Measurements from ENCODE around the gene GRK4.
"Not testable (repeated sequence)": the region's sequence is repeated elsewhere in the genome, so short reads cannot be mapped to it uniquely, and the experiment has no call there.

Gene GRK4

GRCh38 chr4:2963175-2963965 is at the start of gene GRK4, which contains the start of gene NOP14:
Gene GRK4, plus strand, starts transcription at chr4:2963571. Its CDS starts 500 bp downstream, at chr4:2964071.
Gene NOP14, minus strand, starts transcription at chr4:2963406. Its CDS starts 87 bp downstream, at chr4:2963319.
- in situ Hi-C loops (cut with HindIII; ENCODE audit: low pct_ligation_motif_present, low pct_unique_long_range_greater_than_20kb, low sequenced_read_pairs): no loop called here
- DNase-seq: peak; percentile 97

- in situ Hi-C loops (cut with HindIII; ENCODE audit: low pct_ligation_motif_present, low pct_unique_long_range_greater_than_20kb, low sequenced_read_pairs): no loop called here
- DNase-seq: no peak
Measured at GRCh38 chr4:2914256-2915126, 48.9 kb upstream of the GRK4 start.

GRCh38 chr4:2915789-2916188 is 47.6 kb upstream of the GRK4 start:
- DNase-seq: no peak
- in situ Hi-C loops (cut with HindIII; ENCODE audit: low pct_ligation_motif_present, low pct_unique_long_range_greater_than_20kb, low sequenced_read_pairs): no loop called here

- DNase-seq; in situ Hi-C loops (cut with HindIII; ENCODE audit: low pct_ligation_motif_present, low pct_unique_long_range_greater_than_20kb, low sequenced_read_pairs): not testable (repeated sequence)
Measured at GRCh38 chr4:2916696-2917095, 46.7 kb upstream of the GRK4 start.

GRCh38 chr4:2918300-2918699 is 45.1 kb upstream of the GRK4 start:
- in situ Hi-C loops (cut with HindIII; ENCODE audit: low pct_ligation_motif_present, low pct_unique_long_range_greater_than_20kb, low sequenced_read_pairs): not testable (repeated sequence)

GRCh38 chr4:2918714-2919113 is 44.7 kb upstream of the GRK4 start:
- in situ Hi-C loops (cut with HindIII; ENCODE audit: low pct_ligation_motif_present, low pct_unique_long_range_greater_than_20kb, low sequenced_read_pairs); DNase-seq: not testable (repeated sequence)

More at GRCh38 chr4:2918300-2918699, 45.1 kb upstream of the GRK4 start:
- DNase-seq: not testable (repeated sequence)

GRCh38 chr4:2922453-2923101 is 40.8 kb upstream of the GRK4 start:
- DNase-seq; in situ Hi-C loops (cut with HindIII; ENCODE audit: low pct_ligation_motif_present, low pct_unique_long_range_greater_than_20kb, low sequenced_read_pairs): not testable (repeated sequence)

GRCh38 chr4:2923141-2923551 is 40.2 kb upstream of the GRK4 start:
- DNase-seq: no peak

GRCh38 chr4:2923668-2924173 is 39.6 kb upstream of the GRK4 start:
- in situ Hi-C loops (cut with HindIII; ENCODE audit: low pct_ligation_motif_present, low pct_unique_long_range_greater_than_20kb, low sequenced_read_pairs): no loop called here
- DNase-seq: no peak

More at GRCh38 chr4:2923141-2923551, 40.2 kb upstream of the GRK4 start:
- in situ Hi-C loops (cut with HindIII; ENCODE audit: low pct_ligation_motif_present, low pct_unique_long_range_greater_than_20kb, low sequenced_read_pairs): no loop called here

GRCh38 chr4:2924286-2924685 is 39.1 kb upstream of the GRK4 start:
- no peak for DNase-seq
- in situ Hi-C loops (cut with HindIII; ENCODE audit: low pct_ligation_motif_present, low pct_unique_long_range_greater_than_20kb, low sequenced_read_pairs): no loop called here

GRCh38 chr4:2924765-2925301 is 38.5 kb upstream of the GRK4 start:
- in situ Hi-C loops (cut with HindIII; ENCODE audit: low pct_ligation_motif_present, low pct_unique_long_range_greater_than_20kb, low sequenced_read_pairs): no loop called here
- no peak for DNase-seq

- in situ Hi-C loops (cut with HindIII; ENCODE audit: low pct_ligation_motif_present, low pct_unique_long_range_greater_than_20kb, low sequenced_read_pairs): no loop called here
Measured at GRCh38 chr4:2925496-2925895, 37.9 kb upstream of the GRK4 start.

GRCh38 chr4:2925931-2926860 is 37.2 kb upstream of the GRK4 start:
- DNase-seq: no peak
- in situ Hi-C loops (cut with HindIII; ENCODE audit: low pct_ligation_motif_present, low pct_unique_long_range_greater_than_20kb, low sequenced_read_pairs): no loop called here

More at GRCh38 chr4:2925496-2925895, 37.9 kb upstream of the GRK4 start:
- no peak for DNase-seq

- no peak for DNase-seq
- in situ Hi-C loops (cut with HindIII; ENCODE audit: low pct_ligation_motif_present, low pct_unique_long_range_greater_than_20kb, low sequenced_read_pairs): no loop called here
Measured at GRCh38 chr4:2927016-2927695, 36.2 kb upstream of the GRK4 start.

- in situ Hi-C loops (cut with HindIII; ENCODE audit: low pct_ligation_motif_present, low pct_unique_long_range_greater_than_20kb, low sequenced_read_pairs): no loop called here
Measured at GRCh38 chr4:2927696-2928075, 35.7 kb upstream of the GRK4 start.

GRCh38 chr4:2928242-2929176 is 34.9 kb upstream of the GRK4 start:
- DNase-seq: no peak
- in situ Hi-C loops (cut with HindIII; ENCODE audit: low pct_ligation_motif_present, low pct_unique_long_range_greater_than_20kb, low sequenced_read_pairs): no loop called here

More at GRCh38 chr4:2927696-2928075, 35.7 kb upstream of the GRK4 start:
- DNase-seq: no peak
